RPMI7951 (cell line): ENCODE results near the gene CIB2. TPM values are rescaled to one million over a fixed set of nuclear protein-coding genes. Genes with fewer than 3 reads are reported as not detected.

Experiments
- DNase-seq: peaks from one replicate; pipeline ENCODE4 v3.0.0-alpha.2; 2012; ENCODE audit warnings: low read depth
- total RNA-seq: library from RNA; depleted of rRNA; stranded (reverse); fragments of >200 nt; shearing (Covaris generic); gene quantifications from 2 replicates; pipeline ENCODE4 v1.2.3, GENCODE V29; 2014

Gene CIB2
- total RNA-seq, 1 experiment from 2014 or later: 6.2 TPM

DNA sequence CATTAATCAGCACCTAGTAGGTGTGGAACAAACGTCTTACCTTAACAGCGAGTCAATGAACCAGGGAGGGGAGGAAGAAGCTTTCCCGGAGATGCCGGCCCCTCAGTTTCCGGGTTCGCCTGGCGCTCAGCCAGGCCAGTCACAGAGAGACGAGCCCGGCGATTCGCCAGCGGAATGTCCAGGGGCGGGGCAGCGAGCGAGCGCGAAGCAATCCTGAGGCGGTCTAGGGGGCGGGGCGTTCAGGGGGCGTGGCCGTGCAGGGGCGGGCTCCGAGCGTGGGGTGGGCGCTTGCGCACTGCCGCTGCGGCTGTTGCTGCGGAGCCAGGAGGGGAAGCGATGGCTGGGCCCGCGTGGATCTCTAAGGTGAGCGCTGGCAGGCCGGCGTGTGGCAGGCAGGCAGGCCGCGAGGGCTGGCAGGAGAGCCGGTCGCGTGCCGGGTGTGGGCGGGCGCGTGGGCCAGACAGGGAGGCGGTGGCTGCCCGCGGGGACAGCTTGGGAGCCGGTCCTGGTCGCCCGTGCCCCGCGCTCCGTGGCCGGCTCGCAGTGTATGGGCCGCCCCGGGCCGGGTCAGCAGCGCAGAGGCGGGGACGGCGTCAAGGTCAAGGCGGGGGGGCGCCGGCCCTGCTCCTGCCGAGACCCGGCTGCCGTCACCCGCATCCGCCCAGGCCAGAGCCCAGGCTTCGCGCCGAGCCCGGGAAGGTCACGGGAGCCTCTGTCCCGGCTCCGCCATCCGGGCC, 18.0 kb upstream of the CIB2 start, which contains the start of gene IDH3A:
TSS of gene IDH3A (plus strand) at position 295 of the 737 bp plus-strand sequence. CDS start at position 337, 42 bp downstream.
- DNase-seq: peak; percentile 94

GRCh38 chr15:78148392-78149067, 17.3 kb upstream of the CIB2 start:
- no peak for DNase-seq

- DNase-seq: no peak
Observed at GRCh38 chr15:78147566-78147965, 16.3 kb upstream of the CIB2 start.

DNA sequence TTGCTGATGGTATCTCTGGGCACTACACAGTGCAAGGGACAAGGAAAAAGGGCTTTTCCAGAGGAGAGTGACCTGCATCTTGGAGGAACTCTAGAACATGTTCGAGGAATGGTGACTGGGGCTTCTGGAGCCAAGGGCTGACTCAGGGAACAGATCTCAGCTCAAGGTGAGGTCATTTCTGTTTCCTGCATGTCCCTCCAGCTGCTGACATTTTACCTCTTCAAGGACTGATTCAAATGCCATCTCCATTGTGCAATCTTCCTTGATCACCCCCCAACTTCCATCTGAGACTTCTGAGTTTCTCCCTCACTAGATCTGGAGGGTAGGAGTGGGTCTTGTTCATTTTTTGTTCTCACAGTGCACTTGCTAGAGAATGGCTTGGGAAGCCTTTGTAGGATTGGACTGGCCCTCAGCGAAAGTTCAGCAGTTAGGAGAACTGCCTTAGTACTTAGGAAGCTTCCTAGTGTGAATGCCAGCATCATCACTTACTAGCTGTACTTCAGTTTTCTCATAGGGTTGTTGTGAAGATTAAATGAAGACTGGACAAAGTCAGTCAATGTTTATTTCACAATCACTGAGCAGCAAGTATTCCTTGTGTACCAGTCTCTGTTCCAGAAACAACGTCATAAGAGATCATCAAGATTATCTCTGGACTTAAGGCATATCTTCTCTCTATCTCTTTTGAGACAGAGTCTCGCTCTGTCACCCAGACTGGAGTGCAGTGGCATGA, 15.3 kb upstream of the CIB2 start:
- DNase-seq: no peak

GRCh38 chr15:78142332-78142731, 11.1 kb upstream of the CIB2 start:
- DNase-seq: no peak

GRCh38 chr15:78140292-78140691, 9.0 kb upstream of the CIB2 start:
- DNase-seq: no peak

- no peak for DNase-seq
Observed at GRCh38 chr15:78139578-78139977, 8.3 kb upstream of the CIB2 start.

DNA sequence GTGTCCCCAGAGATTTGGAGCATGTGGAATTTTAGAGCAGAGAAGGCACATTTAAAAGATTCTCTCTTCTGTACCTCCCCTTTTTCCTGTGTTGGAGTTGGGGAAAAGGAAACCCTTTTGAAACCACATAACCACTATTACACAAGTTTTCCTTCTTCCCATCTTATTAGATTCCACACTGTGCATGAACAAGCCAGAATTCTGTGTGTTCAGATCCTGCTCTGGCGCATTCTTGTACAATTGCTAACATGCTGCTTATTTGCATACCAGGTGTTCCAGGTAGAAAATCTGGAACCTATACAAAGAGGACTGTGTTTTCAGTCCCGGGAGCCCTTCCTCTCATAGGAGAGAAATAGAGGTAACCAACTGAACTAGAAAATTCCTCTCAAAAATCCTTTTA, 2.6 kb upstream of the CIB2 start:
- DNase-seq: no peak

GRCh38 chr15:78130466-78131294, 565 bp downstream of the CIB2 start:
- DNase-seq: no peak

- no peak for DNase-seq
Observed at GRCh38 chr15:78129751-78130287, 1.4 kb downstream of the CIB2 start.

GRCh38 chr15:78129077-78129750, 2.0 kb downstream of the CIB2 start:
- no peak for DNase-seq

- no peak for DNase-seq
Observed at GRCh38 chr15:78127882-78128281, 3.4 kb downstream of the CIB2 start.

GRCh38 chr15:78125267-78125666, 6.0 kb downstream of the CIB2 start:
- DNase-seq: no peak

DNA sequence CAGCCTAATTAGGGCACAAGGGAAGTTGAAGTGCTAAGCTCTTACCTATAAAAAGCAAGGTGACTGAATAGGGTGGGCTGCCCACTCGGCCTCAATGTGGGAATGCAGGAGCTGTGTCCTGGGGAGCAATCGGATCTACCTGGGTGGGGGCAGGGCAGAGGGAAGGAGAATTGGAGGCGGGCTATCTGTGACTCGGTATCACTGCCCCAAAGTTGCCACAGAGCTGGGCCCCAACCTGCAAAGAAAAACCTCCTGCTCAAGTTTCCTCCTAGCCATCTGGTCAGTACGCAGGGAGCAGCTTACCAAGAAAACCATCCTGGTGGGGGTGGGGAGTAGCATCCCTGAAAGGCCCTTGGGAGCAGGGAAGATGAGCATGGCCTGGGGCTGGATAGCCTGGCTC, 10.7 kb downstream of the CIB2 start:
- no peak for DNase-seq

DNA sequence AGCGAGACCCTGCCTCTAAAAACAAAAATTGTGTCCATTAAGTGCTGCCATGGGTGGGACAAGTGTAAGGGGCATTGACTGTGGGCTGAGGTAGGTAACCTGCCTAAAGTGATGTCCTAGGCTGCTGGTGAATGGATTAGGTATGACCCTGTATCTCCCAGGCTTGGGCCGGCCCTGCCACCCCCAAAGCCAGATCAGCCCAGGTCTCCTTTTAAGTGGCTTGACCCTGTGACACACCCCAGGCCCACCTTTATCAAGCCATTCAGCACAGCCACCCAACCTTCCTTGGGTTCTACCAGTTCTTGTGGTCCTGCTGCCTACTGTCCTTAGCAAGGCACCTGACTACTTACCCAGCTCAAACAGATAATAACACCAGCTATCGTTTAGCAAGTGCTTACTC, 18.7 kb downstream of the CIB2 start:
- DNase-seq: no peak

- DNase-seq: no peak
Observed at GRCh38 chr15:78111788-78112187, 19.5 kb downstream of the CIB2 start.

DNA sequence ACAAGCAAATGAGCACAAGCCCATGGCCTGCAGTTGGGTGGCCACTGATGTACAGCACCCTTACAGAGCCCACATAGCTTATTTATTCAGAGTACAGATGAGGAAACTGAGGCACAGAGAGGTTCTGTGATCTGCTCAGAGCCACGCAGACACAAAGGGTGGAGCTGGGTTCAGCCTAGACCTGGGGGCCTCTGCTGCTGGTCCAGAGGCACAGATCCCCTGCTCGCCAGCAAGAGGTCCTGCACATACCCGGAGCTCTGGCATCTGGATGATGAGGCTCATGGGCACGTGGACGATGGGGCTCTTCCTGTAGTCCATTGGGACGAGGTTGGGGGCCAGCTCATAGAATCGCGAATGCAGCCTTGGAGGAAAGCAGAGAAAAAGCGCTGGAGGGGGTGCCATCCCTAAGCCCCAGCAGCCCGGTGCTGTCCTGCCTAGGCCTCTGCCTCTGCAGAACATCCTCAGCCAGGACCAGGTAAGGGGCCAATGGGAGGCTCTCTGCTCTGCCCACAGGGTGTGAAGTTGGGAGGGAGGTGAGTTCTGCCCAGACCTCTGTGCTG, 20.2 kb downstream of the CIB2 start:
- DNase-seq: no peak

- no peak for DNase-seq
Observed at GRCh38 chr15:78110096-78110495, 21.1 kb downstream of the CIB2 start.

DNA sequence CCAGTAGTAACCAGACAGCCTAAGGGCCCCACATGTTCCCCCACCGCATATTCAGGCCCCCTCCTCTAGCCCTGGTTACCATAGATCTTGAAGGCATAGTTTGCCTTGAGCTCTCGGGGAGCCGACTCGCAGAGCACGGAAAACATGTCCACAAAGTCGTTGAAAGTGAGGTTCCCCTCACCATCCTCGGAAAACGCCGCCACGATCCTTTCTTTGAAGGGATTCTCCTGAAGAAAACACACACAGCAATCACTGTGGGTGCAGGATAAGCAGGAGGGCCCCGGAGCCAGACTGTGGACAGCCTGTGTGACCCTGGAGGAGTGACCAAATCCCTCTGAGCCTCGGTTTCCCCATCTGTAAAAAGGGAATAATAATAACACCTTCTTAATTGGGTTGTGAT, 22.1 kb downstream of the CIB2 start:
- DNase-seq: no peak

GRCh38 chr15:78108300-78109084, 22.8 kb downstream of the CIB2 start:
- peak; percentile 86 for DNase-seq
